Measurements from ENCODE around the gene POLR3K. TPM values are rescaled to one million over a fixed set of nuclear protein-coding genes. Genes with fewer than 3 reads are reported as not detected.

Gene POLR3K
- total RNA-seq, 1 experiment from 2014 or later: 33.5 TPM

GRCh38 chr16:71210-71539 lies 17.8 kb upstream of the POLR3K start:
- Histone ChIP-seq H3K4me1 (replicated peaks; ENCODE audit: insufficient read depth) (peaks cover 33% of the 10 kb centered on the region), H4K20me1 (ENCODE audit: insufficient read depth) (no peaks in the 10 kb centered on the region; the same call in 1 of the 2 replicates), H3K27me3 (ENCODE audit: insufficient read depth, low read depth) (no peaks in the 10 kb centered on the region), H3K9me3 (ENCODE audit: insufficient read depth, low read depth) (no peaks in the 10 kb centered on the region), H3K4me3 (peak overlapping the region; percentile 78), H3K79me2 (ENCODE audit: low read depth) (peaks cover 3% of the 10 kb centered on the region; the same call in 1 of the 2 replicates), H2AFZ (peak overlapping the region; percentile 70; the same call in 1 of the 2 replicates), H3K36me3 (ENCODE audit: low read depth) (no peaks in the 10 kb centered on the region), H3K27ac (peak overlapping the region; percentile 35; the same call in 1 of the 2 replicates), H3F3A (ENCODE audit: insufficient read depth, low read depth) (peaks cover 22% of the 10 kb centered on the region; the same call in 1 of the 2 replicates), H3K9me2 (ENCODE audit: insufficient read depth) (no peaks in the 10 kb centered on the region), H3K4me2 (peak overlapping the region; percentile 92)
- ChIA-PET CTCF (interaction anchor here (0.6 to 1.0 kb wide), 2 partner anchors 33 to 282 kb away, joined by 3 to 7 read pairs; no protein-coding TSS in a partner anchor), POLR2A (ENCODE audit: unreplicated experiment) (interaction anchor here (0.9 kb wide), 1 partner anchor 18 kb away, joined by 6 read pairs; the partner anchor contains the start of genes POLR3K and SNRNP25)
- no peak for DNase-seq
- intact Hi-C loops (cut with micrococcal nuclease; ENCODE audit: unreplicated experiment): no loop called here
- no TSS peak for BruUV-seq (replicated peaks)
- TF ChIP-seq CTCF (conservative IDR thresholded peaks at IDR 0.05) (0 out of 2 replicates have a peak, but pooled peaks have one; percentile 6), EZH2 (IDR thresholded peaks at IDR 0.05; ENCODE audit: low read depth) (no peak)

GRCh38 chr16:69181-69580 lies 15.8 kb upstream of the POLR3K start:
- H3K27ac ChIP-seq: no peak overlapping the region
- BruUV-seq (replicated peaks): no TSS peak
- POLR2A ChIA-PET (ENCODE audit: unreplicated experiment): interaction anchor here (0.6 kb wide), 1 partner anchor 42 kb away, joined by 6 read pairs; no protein-coding TSS in a partner anchor
- no peaks in the 10 kb centered on the region for H3K9me3 ChIP-seq (ENCODE audit: insufficient read depth, low read depth)
- TF ChIP-seq EZH2 (IDR thresholded peaks at IDR 0.05; ENCODE audit: low read depth): no peak
- TF ChIP-seq CTCF (conservative IDR thresholded peaks at IDR 0.05): no peak
- peaks cover 8% of the 10 kb centered on the region for H4K20me1 ChIP-seq (ENCODE audit: insufficient read depth)
- H2AFZ ChIP-seq: no peak overlapping the region
- no peaks in the 10 kb centered on the region for H3K27me3 ChIP-seq (ENCODE audit: insufficient read depth, low read depth)
- H3K9me2 ChIP-seq (ENCODE audit: insufficient read depth): no peaks in the 10 kb centered on the region
- H3K4me3 ChIP-seq: no peak overlapping the region
- no peak for DNase-seq
- peaks cover 3% of the 10 kb centered on the region; the same call in 1 of the 2 replicates for H3K79me2 ChIP-seq (ENCODE audit: low read depth)
- no peaks in the 10 kb centered on the region for H3K36me3 ChIP-seq (ENCODE audit: low read depth)
- peaks cover 12% of the 10 kb centered on the region; the same call in 1 of the 2 replicates for H3F3A ChIP-seq (ENCODE audit: insufficient read depth, low read depth)
- intact Hi-C loops (cut with micrococcal nuclease; ENCODE audit: unreplicated experiment): no loop called here
- H3K4me2 ChIP-seq: no peak overlapping the region
- CTCF ChIA-PET: no interaction called here
- peaks cover 26% of the 10 kb centered on the region for H3K4me1 ChIP-seq (replicated peaks; ENCODE audit: insufficient read depth)

- H3F3A ChIP-seq (ENCODE audit: insufficient read depth, low read depth): peaks cover 1% of the 10 kb centered on the region; the same call in 1 of the 2 replicates
- no peaks in the 10 kb centered on the region for H3K27me3 ChIP-seq (ENCODE audit: insufficient read depth, low read depth)
- BruUV-seq (replicated peaks): no TSS peak
- H2AFZ ChIP-seq: no peak overlapping the region
- intact Hi-C loops (cut with micrococcal nuclease; ENCODE audit: unreplicated experiment): no loop called here
- peaks cover 22% of the 10 kb centered on the region for H3K4me1 ChIP-seq (replicated peaks; ENCODE audit: insufficient read depth)
- H3K27ac ChIP-seq: no peak overlapping the region
- no peaks in the 10 kb centered on the region for H3K36me3 ChIP-seq (ENCODE audit: low read depth)
- TF ChIP-seq EZH2 (IDR thresholded peaks at IDR 0.05; ENCODE audit: low read depth): no peak
- no peak for TF ChIP-seq CTCF (conservative IDR thresholded peaks at IDR 0.05)
- no peak overlapping the region for H3K4me2 ChIP-seq
- no peaks in the 10 kb centered on the region for H3K9me3 ChIP-seq (ENCODE audit: insufficient read depth, low read depth)
- peaks cover 3% of the 10 kb centered on the region; the same call in 1 of the 2 replicates for H3K79me2 ChIP-seq (ENCODE audit: low read depth)
- CTCF ChIA-PET: interaction anchor here (0.6 kb wide), 1 partner anchor 383 kb away, joined by 13 read pairs; no protein-coding TSS in a partner anchor
- POLR2A ChIA-PET (ENCODE audit: unreplicated experiment): interaction anchor here (0.6 kb wide), 1 partner anchor 289 kb away, joined by 4 read pairs; no protein-coding TSS in a partner anchor
- H3K9me2 ChIP-seq (ENCODE audit: insufficient read depth): no peaks in the 10 kb centered on the region
- DNase-seq: no peak
- no peak overlapping the region for H3K4me3 ChIP-seq
- peaks cover 8% of the 10 kb centered on the region for H4K20me1 ChIP-seq (ENCODE audit: insufficient read depth)
These were observed 14.7 kb upstream of the POLR3K start for GRCh38 chr16:67884-68789.
